Prostate gland (tissue), 1 donor: ENCODE measurements around the gene ESRP2.

Experiments
- POLR2A ChIP-seq: fragments of 450-650 bp; IDR thresholded peaks from one replicate; pipeline ENCODE4 v1.6.1; 2016; ENCODE audit warnings: antibody characterized with exemption, mild to moderate bottlenecking
- POLR2AphosphoS5 ChIP-seq: sonication (generic); formaldehyde crosslinking; IDR thresholded peaks from one replicate; pipeline ENCODE4 v1.6.1; 2017; ENCODE audit warnings: antibody characterized with exemption

DNA sequence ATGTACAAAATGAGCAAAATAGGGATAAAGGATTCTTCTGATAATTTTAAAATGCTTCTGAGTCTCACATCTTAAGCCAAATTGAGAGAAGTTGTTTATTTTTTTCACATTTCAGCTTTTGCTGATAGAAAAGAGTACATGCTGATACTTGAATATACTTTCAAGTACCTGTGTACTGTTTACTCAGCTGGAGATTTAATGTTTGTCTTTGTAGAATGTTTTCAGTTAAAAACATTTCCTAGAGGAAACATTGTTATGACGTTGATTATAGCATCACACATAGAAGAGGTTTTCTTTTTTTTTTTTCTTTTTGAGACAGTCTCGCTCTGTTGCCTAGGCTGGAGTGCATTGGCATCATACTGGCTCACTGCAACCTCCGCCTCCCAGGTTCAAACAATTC lies 19.7 kb downstream of the ESRP2 start:
- TF ChIP-seq POLR2A (no peak), POLR2AphosphoS5 (peak; percentile 7)
